Uterus (tissue), 4 donors: ENCODE data around the gene CACNA1A. TPM values are rescaled to one million over a fixed set of nuclear protein-coding genes. Genes with fewer than 3 reads are reported as not detected.

Experiments used
- DNase-seq, 2 donors: peaks; one replicate each; pipeline ENCODE4 v3.0.0-alpha.2; 2019 to 2020
- H3K27ac ChIP-seq, 2 donors: fragments of 200-600 bp; sonication (generic); 1 replicate in 1 of 2; 2 replicates in 1 of 2; pipeline ENCODE4 v1.5.1; 2016 to 2018
- H3K27me3 ChIP-seq, 2 donors: fragments of 200-600 bp; sonication (generic); one replicate each; pipeline ENCODE4 v1.5.1; 2018 to 2019; ENCODE audit warnings: control low read depth in 1 of 2
- H3K36me3 ChIP-seq, 2 donors: fragments of 200-600 bp; sonication (generic); one replicate each; pipeline ENCODE4 v1.5.1; 2019; ENCODE audit warnings: control low read depth in 1 of 2
- H3K4me1 ChIP-seq, 2 donors: fragments of 200-600 bp; sonication (generic); one replicate each; pipeline ENCODE4 v1.5.1; 2018 to 2019; ENCODE audit warnings: control low read depth in 1 of 2
- H3K4me3 ChIP-seq, 2 donors: fragments of 200-600 bp; sonication (generic); 1 replicate in 1 of 2; 2 replicates in 1 of 2; pipeline ENCODE4 v1.5.1; 2018 to 2019; ENCODE audit warnings: mild to moderate bottlenecking in 1 of 2
- H3K9me3 ChIP-seq, 2 donors: fragments of 200-600 bp; sonication (generic); one replicate each; pipeline ENCODE4 v1.5.1; 2019; ENCODE audit warnings: control low read depth in 1 of 2
- CTCF ChIP-seq, 4 experiments: fragments of 200-600 bp in 2 of 4; fragments of 450-650 bp in 2 of 4; sonication (generic) in 2 of 4; IDR thresholded peaks; one replicate each; pipeline ENCODE4 v1.5.1; 2016 to 2019; ENCODE audit warnings: antibody characterized with exemption in 4 of 4, mild to moderate bottlenecking in 2 of 4, moderate library complexity in 1 of 4
- POLR2A ChIP-seq, 2 donors: fragments of 450-650 bp; IDR thresholded peaks; one replicate each; pipeline ENCODE4 v1.6.1; 2016; ENCODE audit warnings: antibody characterized with exemption in 2 of 2, mild to moderate bottlenecking in 1 of 2, moderate library complexity in 1 of 2
- intact Hi-C: fragments of 100-400 bp; cut with DNase I; formaldehyde crosslinking; loops from one replicate; pipeline ENCODE4 v1.15.1; 2023; ENCODE audit warnings: low total_unique reads
- total RNA-seq, 4 donors: library from RNA; depleted of rRNA in 3 of 4; stranded (reverse); fragments of >200 nt in 3 of 4; gene quantifications; one replicate each; pipeline versions ENCODE4 v1.1.0 to v1.2.4, GENCODE V29; 2014 to 2023
- donor health status: DM: yes; HTN: yes; CAD: no.

CACNA1A gene
- total RNA-seq, 4 donors from 2014 or later = 0.77 to 5.8 (median 0.96) TPM

- Histone ChIP-seq H3K4me3 (no peak overlapping the region), H3K27me3 (peaks cover 0 to 34% of the 10 kb centered on the region in 2 donors), H3K27ac (no peak overlapping the region), H3K9me3 (no peaks in the 10 kb centered on the region), H3K4me1 (peaks cover 0 to 5% of the 10 kb centered on the region in 2 donors), H3K36me3 (no peaks in the 10 kb centered on the region)
- intact Hi-C loops = no loop called here
- DNase-seq = no peak
- TF ChIP-seq POLR2A (IDR thresholded peaks at IDR 0.05) (no peak), CTCF (IDR thresholded peaks at IDR 0.05) (no peak)
Observed at GRCh38 chr19:13505761-13506470, 363 bp downstream of the CACNA1A start.

- no peaks in the 10 kb centered on the region for H3K36me3 ChIP-seq
- no peak overlapping the region for H3K4me3 ChIP-seq
- TF ChIP-seq POLR2A (IDR thresholded peaks at IDR 0.05) = no peak
- no peak for TF ChIP-seq CTCF (IDR thresholded peaks at IDR 0.05)
- no peak overlapping the region for H3K27ac ChIP-seq
- intact Hi-C loops = no loop called here
- no peak for DNase-seq
- peaks cover 0 to 31% of the 10 kb centered on the region in 2 donors for H3K27me3 ChIP-seq
- no peaks in the 10 kb centered on the region for H3K9me3 ChIP-seq
- peaks cover 0 to 5% of the 10 kb centered on the region in 2 donors for H3K4me1 ChIP-seq
Observed at GRCh38 chr19:13505164-13505695, 1.0 kb downstream of the CACNA1A start.

DNA sequence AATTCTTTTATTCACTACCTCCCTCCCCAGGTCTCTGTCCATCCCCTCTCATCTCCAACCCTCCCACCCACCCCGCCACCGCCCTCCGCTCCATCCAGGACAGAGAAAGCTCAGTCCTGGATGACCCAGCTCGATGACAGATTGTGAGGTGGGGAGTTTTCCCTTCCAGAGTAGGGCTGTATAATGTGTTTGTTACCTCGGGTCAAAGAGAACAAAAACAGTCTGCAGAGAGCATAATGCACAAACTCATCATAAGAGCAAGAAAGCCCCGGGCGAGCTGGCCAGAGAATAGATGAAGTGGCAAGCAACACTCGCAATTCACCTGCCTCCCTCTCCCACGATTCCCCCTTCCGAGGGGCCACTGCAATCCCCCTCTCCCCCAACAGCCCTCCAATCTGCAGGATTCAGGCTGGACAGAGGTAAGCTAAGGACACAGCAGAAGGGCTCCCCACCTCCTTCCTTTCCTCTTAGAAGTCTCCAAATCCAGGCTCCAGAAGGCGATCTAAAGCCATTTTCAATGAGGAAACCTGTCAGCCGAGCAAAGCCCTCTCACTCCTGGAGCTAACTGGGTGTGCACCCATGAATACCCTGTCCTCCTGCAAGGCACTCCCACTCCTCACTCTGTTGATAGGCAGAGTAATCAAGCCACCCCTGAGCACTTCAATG is 2.6 kb downstream of the CACNA1A start:
- no peaks in the 10 kb centered on the region for H3K36me3 ChIP-seq
- H3K4me3 ChIP-seq = no peak overlapping the region
- H3K9me3 ChIP-seq = no peaks in the 10 kb centered on the region
- H3K27ac ChIP-seq = no peak overlapping the region
- peaks cover 0 to 5% of the 10 kb centered on the region in 2 donors for H3K4me1 ChIP-seq
- TF ChIP-seq POLR2A (IDR thresholded peaks at IDR 0.05) (no peak), CTCF (IDR thresholded peaks at IDR 0.05) (no peak)
- DNase-seq = no peak
- intact Hi-C loops = no loop called here
- peaks cover 0 to 30% of the 10 kb centered on the region in 2 donors for H3K27me3 ChIP-seq

DNA sequence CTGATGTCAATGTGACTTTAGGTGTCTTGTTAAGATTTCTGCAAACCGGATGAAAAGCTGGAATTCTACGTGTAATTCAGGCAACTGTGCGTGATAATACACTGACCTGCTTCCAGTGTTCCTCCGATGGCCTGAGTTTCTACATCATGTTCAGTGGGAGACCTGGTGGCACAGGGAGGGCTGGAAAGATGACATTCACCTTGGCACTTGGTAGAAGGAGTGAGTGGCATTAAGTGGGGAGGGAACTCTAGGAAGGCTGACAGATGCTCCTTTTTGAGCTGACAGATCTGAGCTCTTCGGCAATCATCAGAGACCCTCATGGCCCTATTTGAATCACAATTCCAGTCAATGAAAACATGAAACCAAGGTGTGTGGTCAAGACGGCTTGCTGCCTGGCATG is 4.0 kb downstream of the CACNA1A start:
- TF ChIP-seq CTCF (IDR thresholded peaks at IDR 0.05) = no peak
- no peak for TF ChIP-seq POLR2A (IDR thresholded peaks at IDR 0.05)
- H3K27me3 ChIP-seq = peaks cover 0 to 25% of the 10 kb centered on the region in 2 donors
- DNase-seq = no peak

DNA sequence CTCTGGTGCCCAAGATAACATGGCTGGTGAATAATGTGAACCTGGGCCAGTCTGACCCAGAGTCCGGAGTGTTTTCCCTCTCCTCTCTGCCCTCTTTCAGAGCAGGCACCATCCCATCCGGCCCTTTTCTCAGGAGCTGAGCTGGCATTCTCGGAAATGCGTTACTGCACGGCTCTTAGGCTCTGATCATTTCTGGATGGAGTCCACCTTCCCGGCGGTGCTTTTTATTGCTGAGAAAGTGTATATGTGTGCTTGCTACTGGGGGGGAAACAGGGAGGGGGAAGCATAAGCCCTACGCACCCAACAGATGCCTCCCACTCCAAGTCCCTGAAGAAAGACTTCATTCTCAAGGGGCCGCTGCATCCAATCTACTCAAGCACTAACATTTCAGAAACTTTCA is 6.6 kb downstream of the CACNA1A start:
- peaks cover 0 to 6% of the 10 kb centered on the region in 2 donors for H3K27me3 ChIP-seq
- intact Hi-C loops = no loop called here
- TF ChIP-seq POLR2A (IDR thresholded peaks at IDR 0.05) = no peak
- TF ChIP-seq CTCF (IDR thresholded peaks at IDR 0.05) = no peak
- no peaks in the 10 kb centered on the region for H3K36me3 ChIP-seq
- no peaks in the 10 kb centered on the region for H3K4me1 ChIP-seq
- no peak for DNase-seq
- H3K4me3 ChIP-seq = no peak overlapping the region
- H3K27ac ChIP-seq = no peak overlapping the region
- H3K9me3 ChIP-seq = no peaks in the 10 kb centered on the region

More for the DNA sequence above, 4.0 kb downstream of the CACNA1A start:
- no peaks in the 10 kb centered on the region for H3K36me3 ChIP-seq
- H3K27ac ChIP-seq = no peak overlapping the region
- H3K4me3 ChIP-seq = no peak overlapping the region
- peaks cover 0 to 5% of the 10 kb centered on the region in 2 donors for H3K4me1 ChIP-seq
- H3K9me3 ChIP-seq = no peaks in the 10 kb centered on the region
- intact Hi-C loops = no loop called here
